SK-N-SH treated with all-trans-retinoic acid at 6 μM for 48 hours (cell line): ENCODE measurements around the gene COL23A1.

Source experiments
- ARNTL ChIP-seq: fragments of 450-650 bp; formaldehyde crosslinking; IDR thresholded peaks from 2 replicates; pipeline ENCODE4 v1.5.0; 2020; ENCODE audit warnings: low read depth, mild to moderate bottlenecking, moderate library complexity, borderline replicate concordance
- BACH2 ChIP-seq: fragments of 250-450 bp; sonication (Bioruptor Pico); IDR thresholded peaks from 2 replicates; pipeline ENCODE4 v1.9.0; 2021; ENCODE audit warnings: mild to moderate bottlenecking, borderline replicate concordance
- CREB5 ChIP-seq: fragments of 250-450 bp; sonication (Bioruptor Pico); IDR thresholded peaks from 2 replicates; pipeline ENCODE4 v1.5.1; 2020; ENCODE audit warnings: low read depth, mild to moderate bottlenecking, moderate library complexity
- ESRRG ChIP-seq: fragments of 250-450 bp; sonication (Bioruptor Pico); IDR thresholded peaks from 2 replicates; pipeline ENCODE4 v1.6.1; 2021; ENCODE audit warnings: mild to moderate bottlenecking
- ISL1 ChIP-seq: fragments of 250-450 bp; sonication (Bioruptor Pico); IDR thresholded peaks from 2 replicates; pipeline ENCODE4 v2.1.2; 2022; ENCODE audit warnings: mild to moderate bottlenecking, moderate library complexity
- PATZ1 ChIP-seq: fragments of 250-450 bp; sonication (Bioruptor Pico); IDR thresholded peaks from 2 replicates; pipeline ENCODE4 v1.8.0; 2020; ENCODE audit warnings: mild to moderate bottlenecking, moderate library complexity, borderline replicate concordance
- POU6F1 ChIP-seq: fragments of 250-450 bp; sonication (Bioruptor Pico); IDR thresholded peaks from 2 replicates; pipeline ENCODE4 v1.8.0; 2021; ENCODE audit warnings: low read depth, mild to moderate bottlenecking, moderate library complexity, borderline replicate concordance
- PPARA ChIP-seq: fragments of 250-450 bp; sonication (Bioruptor Pico); IDR thresholded peaks from 2 replicates; pipeline ENCODE4 v1.5.0; 2020; ENCODE audit warnings: mild to moderate bottlenecking, borderline replicate concordance
- RARB ChIP-seq: fragments of 250-450 bp; sonication (Bioruptor Pico); IDR thresholded peaks from 2 replicates; pipeline ENCODE4 v1.8.0; 2021; ENCODE audit warnings: mild to moderate bottlenecking, moderate library complexity
- SNAI2 ChIP-seq: fragments of 250-450 bp; sonication (Bioruptor Pico); IDR thresholded peaks from 2 replicates; pipeline ENCODE4 v1.5.0; 2020; ENCODE audit warnings: mild to moderate bottlenecking, moderate library complexity
- ZFP3 ChIP-seq: fragments of 250-450 bp; sonication (Bioruptor Pico); IDR thresholded peaks from 2 replicates; pipeline ENCODE4 v1.5.0; 2020; ENCODE audit warnings: mild to moderate bottlenecking, moderate library complexity

- TF ChIP-seq SNAI2 (CRISPR knock-in tag): no peak
- TF ChIP-seq RARB (CRISPR knock-in tag): no peak
- no peak for TF ChIP-seq PATZ1 (CRISPR knock-in tag)
- TF ChIP-seq POU6F1 (CRISPR knock-in tag): no peak
- no peak for TF ChIP-seq ISL1
- no peak for TF ChIP-seq ZFP3 (CRISPR knock-in tag)
- TF ChIP-seq BACH2 (CRISPR knock-in tag): no peak
- no peak for TF ChIP-seq ARNTL
- TF ChIP-seq ESRRG: no peak
- TF ChIP-seq PPARA: no peak
- TF ChIP-seq CREB5: no peak
Observed at GRCh38 chr5:178375348-178375747, 214.8 kb downstream of the COL23A1 start.
